SJCRH30 (cell line): ENCODE results near the gene PCDHAC1. TPM values are rescaled to one million over a fixed set of nuclear protein-coding genes. Genes with fewer than 3 reads are reported as not detected.

Experiments used
- total RNA-seq: library from RNA; depleted of rRNA; stranded (reverse); fragments of >200 nt; shearing (Covaris generic); gene quantifications from 2 replicates; pipeline ENCODE4 v1.2.3, GENCODE V29; 2014; rRNA removed

Gene PCDHAC1
- total RNA-seq, 1 experiment from 2014 or later, result not detected

Other genes with a start within 250 kb of the PCDHAC1 start
- gene HARS1, start 234.9 kb upstream of the PCDHAC1 start, total RNA-seq, result 75.2 and 82.0 TPM in 2 replicates
- 27.1 TPM in 2 replicates for gene HARS2, start 234.8 kb upstream of the PCDHAC1 start, total RNA-seq
- gene ZMAT2, start 225.9 kb upstream of the PCDHAC1 start, total RNA-seq, result 62.4 and 67.9 TPM in 2 replicates
- not detected in 2 replicates for gene PCDHA1, start 140.2 kb upstream of the PCDHAC1 start, total RNA-seq
- not detected in 2 replicates for gene PCDHA2, start 131.4 kb upstream of the PCDHAC1 start, total RNA-seq
- 0.02 TPM in 1 of 2 replicates, not detected in the other for gene PCDHA3, start 125.2 kb upstream of the PCDHAC1 start, total RNA-seq
- gene PCDHA4, start 119.2 kb upstream of the PCDHAC1 start, total RNA-seq, result not detected in 2 replicates
- gene PCDHA5, start 104.7 kb upstream of the PCDHAC1 start, total RNA-seq, result 0.08 and 0.18 TPM in 2 replicates
- gene PCDHA6, start 98.3 kb upstream of the PCDHAC1 start, total RNA-seq, result 0.10 TPM in 1 of 2 replicates, not detected in the other
- gene PCDHA7, start 92.0 kb upstream of the PCDHAC1 start, total RNA-seq, result not detected in 2 replicates
- 0.05 and 0.08 TPM in 2 replicates for gene PCDHA8, start 85.1 kb upstream of the PCDHAC1 start, total RNA-seq
- gene PCDHA9, start 77.9 kb upstream of the PCDHAC1 start, total RNA-seq, result 0.02 TPM in 1 of 2 replicates, not detected in the other
- gene PCDHA10, start 70.4 kb upstream of the PCDHAC1 start, total RNA-seq, result 0.05 and 0.16 TPM in 2 replicates
- gene PCDHA11, start 57.3 kb upstream of the PCDHAC1 start, total RNA-seq, result not detected in 2 replicates
- gene PCDHA12, start 51.0 kb upstream of the PCDHAC1 start, total RNA-seq, result not detected in 2 replicates
- gene PCDHA13, start 44.2 kb upstream of the PCDHAC1 start, total RNA-seq, result 0.05 TPM in 1 of 2 replicates, not detected in the other
- gene PCDHAC2, start 40.2 kb downstream of the PCDHAC1 start, total RNA-seq, result 0.08 TPM in 1 of 2 replicates, not detected in the other
- gene PCDHB1, start 125.1 kb downstream of the PCDHAC1 start, total RNA-seq, result not detected in 2 replicates
- 24.4 and 24.6 TPM in 2 replicates for gene PCDHB2, start 168.3 kb downstream of the PCDHAC1 start, total RNA-seq
- gene PCDHB3, start 174.2 kb downstream of the PCDHAC1 start, total RNA-seq, result 1.3 and 1.6 TPM in 2 replicates
- gene PCDHB4, start 195.5 kb downstream of the PCDHAC1 start, total RNA-seq, result 0.25 and 0.42 TPM in 2 replicates
- gene PCDHB5, start 208.9 kb downstream of the PCDHAC1 start, total RNA-seq, result 20.4 and 23.8 TPM in 2 replicates
- gene PCDHB6, start 223.8 kb downstream of the PCDHAC1 start, total RNA-seq, result 0.15 and 0.26 TPM in 2 replicates
- 1.1 and 1.3 TPM in 2 replicates for gene PCDHB7, start 246.3 kb downstream of the PCDHAC1 start, total RNA-seq